Forelimb muscle (tissue), 1 donor: ENCODE results near the gene CSF3R. TPM values are rescaled to one million over a fixed set of nuclear protein-coding genes. Genes with fewer than 3 reads are reported as not detected.

ENCODE experiments used
- DNase-seq: peaks from one replicate; pipeline ENCODE4 v3.0.0-alpha.2; 2013; ENCODE audit warnings: low read depth
- polyA plus RNA-seq: library from polyadenylated mRNA; unstranded; fragments of 120-200 nt; gene quantifications from one replicate; pipeline ENCODE4 v1.2.1, GENCODE V29; 2013; ENCODE audit not compliant: insufficient read length

The CSF3R gene
- polyA plus RNA-seq = 3.4 TPM

DNA sequence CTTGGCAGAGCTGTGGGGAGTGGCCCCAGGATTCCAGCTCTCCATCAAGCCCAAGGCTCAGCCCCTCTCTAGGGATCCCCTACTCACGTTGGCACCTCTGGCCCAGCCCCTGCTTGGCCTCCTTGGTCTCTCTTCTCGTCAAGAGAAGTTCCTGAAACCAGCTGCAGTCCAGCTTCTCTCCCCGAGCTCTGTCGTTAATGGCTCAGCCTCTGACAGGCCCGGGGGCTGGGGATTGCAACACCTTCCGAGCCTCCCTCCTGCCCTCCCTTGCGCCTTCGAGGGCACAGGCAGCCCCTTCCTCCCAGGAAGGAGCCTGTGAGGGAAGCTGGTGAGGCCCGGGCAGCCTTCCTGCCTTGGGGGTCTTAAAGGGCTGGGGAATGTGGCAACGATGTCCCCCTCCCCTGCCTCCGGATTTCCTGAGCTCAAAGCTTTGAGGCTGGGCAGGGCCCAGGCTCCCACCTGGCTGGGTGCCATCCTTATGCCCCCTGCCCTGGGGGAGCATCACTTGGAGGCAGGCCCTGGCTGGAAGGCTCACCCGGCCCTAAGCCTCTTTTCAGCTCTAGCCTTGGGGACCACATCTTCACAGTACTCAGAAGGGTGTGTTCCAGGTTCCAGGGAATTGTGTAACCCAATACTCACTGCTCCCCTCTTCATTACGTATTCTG lies at the start of gene CSF3R:
Gene CSF3R, minus strand, starts transcription at position 190 of the 665 bp plus-strand sequence. CDS start 3,417 bp downstream, outside the sequence.
- DNase-seq = no peak

DNA sequence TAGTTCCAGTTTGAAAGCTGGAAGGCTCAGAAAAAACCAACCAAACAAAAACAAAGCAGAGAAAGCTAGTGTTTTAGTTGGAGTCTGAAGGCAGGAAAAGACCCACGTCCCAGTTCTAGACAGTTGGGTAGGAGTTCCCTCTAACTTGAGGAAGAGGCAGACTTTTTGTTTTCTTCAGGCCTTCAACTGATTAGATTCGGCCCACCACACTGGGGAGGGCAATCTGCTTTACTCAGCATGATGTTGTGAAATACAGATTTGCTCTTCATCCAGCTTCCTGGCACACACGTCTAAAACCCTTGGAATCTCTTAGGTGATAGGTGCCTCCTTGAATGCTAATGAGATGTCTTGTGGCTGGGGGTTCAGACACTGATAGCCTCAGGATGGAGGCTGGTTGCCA lies 49.1 kb upstream of the CSF3R start:
- DNase-seq = no peak

GRCh38 chr1:36530791-36531190 lies 48.1 kb upstream of the CSF3R start:
- DNase-seq = no peak

DNA sequence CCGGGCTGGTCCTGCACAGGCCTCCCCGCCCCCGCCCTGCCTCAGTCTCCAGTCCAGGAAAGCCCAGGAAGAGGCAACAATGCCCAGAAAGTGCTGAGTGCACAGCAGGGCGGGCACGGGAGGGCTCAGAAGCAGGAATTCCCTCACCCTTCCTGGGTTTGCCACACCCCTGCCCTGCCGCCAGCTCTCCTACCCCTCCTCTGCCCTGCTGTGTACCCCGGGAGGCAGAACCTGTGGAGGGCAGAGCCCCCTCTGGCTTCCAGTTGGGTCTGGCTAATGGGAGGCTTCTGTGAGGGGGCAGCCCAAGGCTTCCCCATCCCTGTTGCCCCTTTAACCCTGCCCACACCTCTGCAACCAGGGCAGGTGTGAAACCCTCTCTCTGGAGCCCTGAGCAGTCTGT lies 47.5 kb upstream of the CSF3R start:
- no peak for DNase-seq

DNA sequence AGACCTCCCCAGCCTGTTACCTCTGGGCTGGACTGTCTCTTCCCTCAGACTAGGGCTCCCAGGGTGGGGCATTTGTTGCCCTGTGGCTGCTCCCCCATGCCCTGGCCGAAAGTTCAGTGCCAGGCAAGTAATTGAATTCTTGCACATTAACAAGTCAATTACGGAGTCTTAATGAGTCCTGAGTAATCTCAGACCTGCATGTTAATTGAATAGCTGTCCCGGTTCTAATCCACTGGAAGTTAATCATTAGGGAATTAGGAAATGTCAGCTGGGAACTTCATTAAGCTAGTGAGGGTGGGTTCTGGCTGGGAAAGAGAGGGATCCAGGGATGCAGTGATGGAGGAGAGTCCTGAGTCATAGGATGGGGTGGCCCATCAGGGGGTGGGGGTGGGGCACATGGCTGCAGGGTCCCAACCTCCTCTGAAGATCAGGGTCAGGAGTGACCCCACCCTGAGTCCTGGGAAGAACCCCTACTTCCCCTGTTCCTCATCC lies 47.1 kb upstream of the CSF3R start:
- DNase-seq = no peak

GRCh38 chr1:36528361-36529349 lies 45.9 kb upstream of the CSF3R start:
- DNase-seq = no peak

DNA sequence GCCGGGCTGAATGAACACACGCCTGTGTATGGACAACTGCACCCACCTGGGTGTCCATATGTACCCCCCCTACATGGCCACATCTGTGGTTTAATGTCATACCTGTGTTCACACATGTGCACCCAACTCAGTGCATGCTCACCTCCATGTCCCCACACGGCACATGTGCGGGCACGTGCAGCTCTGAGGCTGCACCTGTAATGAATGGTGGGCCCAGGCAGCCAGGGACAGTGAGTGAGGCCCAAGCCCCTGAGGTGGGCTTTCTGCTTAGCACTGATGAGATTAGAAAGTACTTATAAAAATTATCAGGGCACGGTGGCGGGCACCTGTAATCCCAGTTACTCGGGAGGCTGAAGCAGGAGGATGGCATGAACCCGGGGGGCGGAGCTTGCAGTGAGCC lies 42.5 kb upstream of the CSF3R start:
- no peak for DNase-seq

GRCh38 chr1:36524359-36525062 lies 41.8 kb upstream of the CSF3R start:
- no peak for DNase-seq

- DNase-seq = no peak
Measured at GRCh38 chr1:36523850-36524249, 41.1 kb upstream of the CSF3R start.

GRCh38 chr1:36523230-36523495 lies 40.5 kb upstream of the CSF3R start:
- no peak for DNase-seq

- no peak for DNase-seq
Measured at GRCh38 chr1:36522461-36523229, 39.9 kb upstream of the CSF3R start.

GRCh38 chr1:36522021-36522420 lies 39.3 kb upstream of the CSF3R start:
- DNase-seq = no peak

DNA sequence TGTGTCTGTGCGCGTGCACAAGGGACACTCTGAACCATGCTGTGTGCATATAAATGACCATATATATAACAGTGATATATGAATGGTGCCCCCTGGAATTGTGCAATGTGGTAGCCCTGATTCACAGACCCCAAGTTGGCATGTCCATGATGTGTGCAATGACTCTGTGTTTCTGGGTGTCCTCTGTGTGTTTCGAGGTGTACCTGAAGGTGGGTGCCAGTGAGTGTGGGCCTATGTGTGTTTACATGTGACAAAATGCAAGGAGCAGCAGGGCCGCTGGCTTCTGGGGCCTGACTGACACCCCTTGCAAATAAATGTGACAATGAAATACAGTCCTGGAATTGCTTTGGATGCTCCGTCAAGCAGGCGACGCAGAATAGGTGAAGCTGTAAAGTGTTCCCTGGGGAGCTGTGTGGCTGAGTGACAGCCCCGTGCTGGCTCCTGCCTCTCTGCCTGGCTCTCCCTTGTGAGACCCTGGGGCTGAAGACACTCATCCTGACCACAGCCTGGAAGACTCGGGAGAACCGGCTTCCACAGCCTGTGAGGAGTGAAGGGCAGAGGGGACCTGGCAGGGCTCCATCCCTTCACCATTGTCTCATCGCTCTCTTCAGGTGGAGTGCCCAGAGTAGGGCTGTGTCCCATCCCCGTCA lies 38.2 kb upstream of the CSF3R start:
- no peak for DNase-seq

- DNase-seq = no peak
Measured at GRCh38 chr1:36520056-36520455, 37.3 kb upstream of the CSF3R start.

DNA sequence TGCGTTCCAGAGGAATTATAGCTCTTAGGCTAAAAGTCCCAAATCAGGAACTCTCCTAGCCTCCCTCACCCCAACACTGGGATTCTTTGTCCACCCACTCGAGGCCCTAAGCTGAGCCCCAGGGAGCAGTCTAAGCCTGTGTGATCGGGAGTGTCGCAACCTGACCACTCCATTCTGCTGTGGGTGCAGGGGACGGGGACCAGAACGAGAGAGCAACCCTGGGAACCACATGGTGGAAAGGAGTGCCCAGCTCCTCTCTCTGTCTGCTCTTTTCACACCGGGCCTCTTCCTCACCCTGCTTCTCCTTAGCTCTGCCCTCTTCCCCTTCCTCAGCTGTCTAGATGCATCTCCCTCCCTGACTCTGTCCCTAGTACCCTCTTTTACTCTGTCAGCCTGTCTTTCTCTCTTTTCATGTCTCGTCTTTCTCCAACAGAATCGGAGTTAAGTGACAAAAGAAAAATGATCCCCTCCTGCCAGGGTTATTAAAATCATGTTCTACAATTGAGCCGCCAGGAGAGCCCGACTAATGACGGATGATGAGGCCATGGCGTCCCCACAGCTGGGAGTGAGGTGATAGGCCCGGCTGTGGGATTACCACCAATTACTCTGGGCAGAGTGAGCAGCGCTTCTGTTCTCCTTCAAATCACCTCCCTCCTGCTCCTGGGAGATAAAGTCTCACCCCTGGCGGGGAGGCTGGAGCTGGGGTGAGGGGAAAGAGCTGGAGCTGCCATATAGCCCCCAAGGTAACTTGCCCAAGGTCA lies 34.5 kb upstream of the CSF3R start:
- DNase-seq = no peak

GRCh38 chr1:36516372-36517010 lies 33.8 kb upstream of the CSF3R start:
- no peak for DNase-seq

DNA sequence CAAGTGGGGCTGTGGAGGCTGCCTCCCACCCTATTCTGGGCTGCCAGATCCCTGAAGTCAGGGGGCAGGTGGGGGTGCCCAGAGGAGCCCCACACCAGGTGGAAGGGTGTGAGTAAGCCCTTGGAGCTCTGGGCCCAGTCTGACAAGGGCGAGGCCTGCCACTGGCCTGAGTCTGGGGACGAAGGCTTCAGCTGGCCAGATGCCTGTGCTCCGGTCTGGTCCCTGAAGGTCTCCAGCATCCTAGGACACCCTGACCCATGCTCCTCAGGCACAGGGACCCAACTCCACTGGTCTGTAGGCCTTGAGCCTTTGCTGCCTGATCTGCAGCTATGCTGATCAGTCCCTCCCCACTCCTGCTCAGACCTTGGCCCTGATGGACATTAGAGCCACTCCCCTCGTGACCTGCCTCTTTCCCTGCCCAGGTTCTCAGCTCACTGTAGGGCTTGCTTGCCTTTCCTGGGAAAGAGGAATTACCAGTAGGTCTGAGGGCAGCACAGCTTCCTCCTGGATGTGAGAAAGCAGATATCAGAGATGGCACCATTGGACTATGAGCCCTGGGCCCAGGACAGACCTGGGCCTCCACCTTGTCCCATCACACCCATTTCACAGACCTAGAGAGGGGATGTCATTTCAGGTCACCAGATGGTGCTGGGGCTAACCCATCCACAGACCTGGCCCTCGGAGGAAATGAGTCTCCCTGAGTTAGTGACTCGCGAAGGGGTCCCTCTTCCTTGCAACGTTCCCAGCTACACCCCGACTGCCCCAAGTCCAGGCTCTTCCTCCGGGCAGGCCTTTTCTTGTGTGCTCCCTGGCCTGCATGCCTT lies 32.8 kb upstream of the CSF3R start:
- DNase-seq = no peak

- DNase-seq = no peak
Measured at GRCh38 chr1:36514501-36514900, 31.8 kb upstream of the CSF3R start.
